Activated T-cell treated with anti-CD3 and anti-CD28 coated beads, Interleukin-2, amount 50 U/mL, for 48 hours (primary cell): ENCODE measurements around the gene SDF4.
"Not testable (repeated sequence)": the region's sequence is repeated elsewhere in the genome, so short reads cannot be mapped to it uniquely, and the experiment has no call there.

Experiments used
- DNase-seq, 2 experiments: peaks; one replicate each; pipeline ENCODE4 v3.0.0-alpha.2; 2020

SDF4 gene

GRCh38 chr1:1259540-1259939 is 27.7 kb upstream of the SDF4 start:
- no peak for DNase-seq

GRCh38 chr1:1259119-1259488 is 27.3 kb upstream of the SDF4 start:
- DNase-seq = no peak

GRCh38 chr1:1256956-1257871 is 25.4 kb upstream of the SDF4 start:
- no peak for DNase-seq

- DNase-seq = no peak
Measured at GRCh38 chr1:1255611-1256010, 23.8 kb upstream of the SDF4 start.

GRCh38 chr1:1255078-1255477 is 23.3 kb upstream of the SDF4 start:
- DNase-seq = no peak

- no peak for DNase-seq
Measured at GRCh38 chr1:1254667-1254998, 22.8 kb upstream of the SDF4 start.

GRCh38 chr1:1253972-1254666 is 22.3 kb upstream of the SDF4 start:
- no peak for DNase-seq

GRCh38 chr1:1253314-1253713 is 21.5 kb upstream of the SDF4 start:
- DNase-seq = no peak

GRCh38 chr1:1250786-1251284 is 19.0 kb upstream of the SDF4 start:
- DNase-seq = peak; percentile 77 to 83

- DNase-seq = not testable (repeated sequence)
Measured at GRCh38 chr1:1248009-1248913, 16.5 kb upstream of the SDF4 start.

- DNase-seq = no peak
Measured at GRCh38 chr1:1247341-1247913, 15.6 kb upstream of the SDF4 start.

GRCh38 chr1:1246577-1247340 is 15.0 kb upstream of the SDF4 start, which contains the start of gene C1QTNF12:
C1QTNF12 (minus strand) TSS chr1:1246722; CDS start chr1:1246690, 32 bp downstream.
- DNase-seq = no peak

- DNase-seq = no peak
Measured at GRCh38 chr1:1245817-1246576, 14.2 kb upstream of the SDF4 start.

GRCh38 chr1:1245178-1245816 is 13.5 kb upstream of the SDF4 start:
- no peak for DNase-seq

- DNase-seq = no peak
Measured at GRCh38 chr1:1244192-1244811, 12.5 kb upstream of the SDF4 start.

GRCh38 chr1:1243807-1244191 is 12.0 kb upstream of the SDF4 start:
- DNase-seq = no peak

- no peak for DNase-seq
Measured at GRCh38 chr1:1243266-1243660, 11.5 kb upstream of the SDF4 start.

GRCh38 chr1:1242461-1243265 is 10.9 kb upstream of the SDF4 start:
- DNase-seq = no peak

- DNase-seq = no peak
Measured at GRCh38 chr1:1241588-1242219, 9.9 kb upstream of the SDF4 start.
